HepG2 (cell line): Measurements from ENCODE around the gene ZNF454. TPM values are rescaled to one million over a fixed set of nuclear protein-coding genes. Genes with fewer than 3 reads are reported as not detected.

Source experiments
- ATAC-seq: fragments of 200-7000 bp; cut with Tn5 transposase; 3 replicates; pipeline ENCODE4 v1.9.1; 2020; ENCODE audit warnings: mild to moderate bottlenecking, moderate library complexity
- BruUV-seq: library from RNA; stranded (reverse); fragments of 400-500 nt; replicated peaks from 2 replicates; lab custom pipeline; 2021; lab: Mats Ljungman, UMichigan
- CTCF ChIA-PET: fragments of 300-600 bp; formaldehyde crosslinking; extraction: SDS; loops from one replicate; lab custom pipeline; 2021; ENCODE audit warnings: low total read pairs, inconsistent platforms, low intra/inter-chr PET ratio; lab: Yijun Ruan, JAX
- POLR2A ChIA-PET: fragments of 350-600 bp; sonication (Branson Sonifier 250); formaldehyde crosslinking; loops from one replicate; lab custom pipeline; 2020; ENCODE audit warnings: antibody characterized with exemption, inconsistent platforms; lab: Yijun Ruan, JAX
- DNase-seq: peaks from one replicate; pipeline ENCODE4 v3.0.0-alpha.2; 2015; ENCODE audit warnings: low spot score
- FAIRE-seq: peaks from 3 replicates; lab custom pipeline; 2011; peaks lifted over from hg19 to GRCh38; lab: Jason Lieb, UNC
- H2AFZ ChIP-seq: one replicate; pipeline ENCODE4 v1.6.1; 2011; ENCODE audit warnings: low read length, inconsistent platforms
- H3K27ac ChIP-seq: fragments of 300-600 bp; 3 replicates; pipeline ENCODE4 v1.8.0; 2011; ENCODE audit warnings: mixed run types, mild to moderate bottlenecking, mixed read lengths, low read length, inconsistent platforms; ENCODE audit not compliant: insufficient read depth; ENCODE audit errors: extremely low read length
- H3K27me3 ChIP-seq, 2 experiments: fragments of 200-600 bp in 1 of 2; 2 replicates in 1 of 2; 3 replicates in 1 of 2; pipeline versions ENCODE4 v1.6.0 to v1.8.0; 2011; ENCODE audit warnings: low read length in 2 of 2, mild to moderate bottlenecking in 2 of 2, moderate library complexity in 2 of 2, inconsistent platforms in 1 of 2; ENCODE audit not compliant: insufficient read depth in 2 of 2, control insufficient read depth in 1 of 2
- H3K36me3 ChIP-seq, 2 experiments: fragments of 200-600 bp in 1 of 2; replicated peaks in 1 of 2; 2 replicates in 1 of 2; 3 replicates in 1 of 2; pipeline versions ENCODE4 v1.5.1 to v1.8.0; 2011; ENCODE audit warnings: low read length in 2 of 2, inconsistent platforms in 1 of 2; ENCODE audit not compliant: insufficient read depth in 2 of 2, control insufficient read depth in 1 of 2
- H3K4me1 ChIP-seq: 2 replicates; pipeline ENCODE4 v1.5.1; 2012; ENCODE audit warnings: low read length, inconsistent platforms; ENCODE audit not compliant: insufficient read depth
- H3K4me2 ChIP-seq: 2 replicates; pipeline ENCODE4 v1.6.0; 2011; ENCODE audit warnings: low read depth, low read length, inconsistent platforms
- H3K4me3 ChIP-seq, 3 experiments: fragments of 200-600 bp in 1 of 3; sonication (generic), shearing (Covaris generic) in 1 of 3; replicated peaks in 1 of 3; 2 replicates each; pipeline ENCODE4 v1.5.1; 2011 to 2016; ENCODE audit warnings: low read length in 3 of 3, inconsistent platforms in 2 of 3, low read depth in 2 of 3, mild to moderate bottlenecking in 2 of 3, control low read depth in 1 of 3, mixed read lengths in 1 of 3; ENCODE audit not compliant: insufficient read depth in 1 of 3
- H3K79me2 ChIP-seq: one replicate; pipeline ENCODE4 v1.6.1; 2011; ENCODE audit warnings: low read length, inconsistent platforms; ENCODE audit not compliant: insufficient read depth
- H3K9ac ChIP-seq: 2 replicates; pipeline ENCODE4 v1.6.0; 2011; ENCODE audit warnings: mild to moderate bottlenecking, low read depth, low read length, inconsistent platforms; ENCODE audit not compliant: insufficient read depth
- H3K9me3 ChIP-seq: 2 replicates; pipeline ENCODE4 v1.5.1; 2012; ENCODE audit warnings: mild to moderate bottlenecking, low read length
- H4K20me1 ChIP-seq: 2 replicates; pipeline ENCODE4 v1.6.0; 2011; ENCODE audit warnings: inconsistent platforms, mild to moderate bottlenecking, low read length, moderate library complexity; ENCODE audit not compliant: insufficient read depth
- AGO1 ChIP-seq: fragments of 200-400 bp; formaldehyde crosslinking; IDR thresholded peaks from 2 replicates; pipeline ENCODE4 v1.6.1; 2017; ENCODE audit warnings: mild to moderate bottlenecking, low read depth, low read length, moderate library complexity; ENCODE audit not compliant: poor library complexity, severe bottlenecking
- CHD2 ChIP-seq: IDR thresholded peaks from 2 replicates; pipeline ENCODE4 v1.6.1; 2011; ENCODE audit warnings: low read depth, low read length, improper control_type of control experiment
- EEA1 ChIP-seq: sonication (generic); formaldehyde crosslinking; IDR thresholded peaks from 2 replicates; pipeline ENCODE4 v1.5.1; 2020; ENCODE audit warnings: mild to moderate bottlenecking, missing genetic modification reagents, borderline replicate concordance
- FOXK1 ChIP-seq: sonication (generic); formaldehyde crosslinking; IDR thresholded peaks from 2 replicates; pipeline ENCODE4 v1.4.0; 2020; ENCODE audit warnings: low read depth, missing genetic modification reagents, borderline replicate concordance
- KAT2B ChIP-seq: fragments of 150-350 bp; IDR thresholded peaks from 2 replicates; pipeline ENCODE4 v1.6.1; 2014; ENCODE audit warnings: low read depth, low read length, borderline replicate concordance
- KAT8 ChIP-seq: IDR thresholded peaks from 2 replicates; pipeline ENCODE4 v1.6.1; 2016; ENCODE audit warnings: missing genetic modification reagents, missing compliant biosample characterization
- KDM4B ChIP-seq: sonication (generic); formaldehyde crosslinking; IDR thresholded peaks from 2 replicates; pipeline ENCODE4 v1.4.0; 2020; ENCODE audit warnings: missing genetic modification reagents
- MBD4 ChIP-seq: IDR thresholded peaks from 2 replicates; pipeline ENCODE4 v1.6.1; 2012; ENCODE audit warnings: low read length, inconsistent platforms, borderline replicate concordance
- RFX5 ChIP-seq: IDR thresholded peaks from 2 replicates; pipeline ENCODE4 v1.6.1; 2011; ENCODE audit warnings: low read depth, low read length, improper control_type of control experiment
- TARDBP ChIP-seq: sonication (generic); formaldehyde crosslinking; IDR thresholded peaks from 2 replicates; pipeline ENCODE4 v1.8.0; 2022; ENCODE audit warnings: mild to moderate bottlenecking, missing genetic modification reagents
- ZNF383 ChIP-seq: sonication (generic); formaldehyde crosslinking; IDR thresholded peaks from 2 replicates; pipeline ENCODE4 v1.4.0; 2020; ENCODE audit warnings: missing genetic modification reagents, mild to moderate bottlenecking, borderline replicate concordance
- ZNF644 ChIP-seq: IDR thresholded peaks from 2 replicates; pipeline ENCODE4 v1.6.1; 2016; ENCODE audit warnings: low read depth
- ZNF678 ChIP-seq: sonication (generic); formaldehyde crosslinking; IDR thresholded peaks from 2 replicates; pipeline ENCODE4 v1.4.0; 2020; ENCODE audit warnings: mild to moderate bottlenecking, missing genetic modification reagents
- ZNF768 ChIP-seq: sonication (generic); formaldehyde crosslinking; IDR thresholded peaks from 2 replicates; pipeline ENCODE4 v1.4.0; 2020; ENCODE audit warnings: missing genetic modification reagents
- ZNF775 ChIP-seq: sonication (generic); formaldehyde crosslinking; IDR thresholded peaks from 2 replicates; pipeline ENCODE4 v1.4.0; 2020; ENCODE audit warnings: missing genetic modification reagents, mild to moderate bottlenecking, moderate library complexity, borderline replicate concordance
- WGBS: methylation state at CpG from one replicate; pipeline ENCODE4 v1.1.6; 2017; ENCODE audit warnings: low lambda C conversion rate; 5-methylcytosine and 5-hydroxymethylcytosine counted together
- in situ Hi-C: cut with HindIII; loops from 2 replicates; pipeline ENCODE4 v1.10.0; 2017; ENCODE audit warnings: low pct_unique_long_range_greater_than_20kb; ENCODE audit not compliant: extremely low pct_ligation_motif_present
- intact Hi-C: fragments of 100-400 bp; cut with micrococcal nuclease; formaldehyde crosslinking; loops from one replicate; pipeline ENCODE4 v1.10.0; 2022; ENCODE audit not compliant: unreplicated experiment
- polyA plus RNA-seq, 8 experiments: library from polyadenylated mRNA; depleted of rRNA in 3 of 8; stranded (reverse) in 7 of 8; unstranded in 1 of 8; fragments of >200 nt; fragmentation: Illumina TruSeq in 4 of 8; extraction: Trizol in 4 of 8; gene quantifications; 2 replicates each; pipeline versions ENCODE4 v1.2.1 to v1.2.3, GENCODE V29; 2011 to 2016; ENCODE audit warnings: low read depth in 4 of 8, missing spikeins in 1 of 8, mixed read lengths in 1 of 8; ENCODE audit not compliant: insufficient read depth in 1 of 8
- total RNA-seq, 5 experiments: library from RNA; depleted of rRNA; stranded (reverse); fragments of >200 nt; fragmentation: Illumina TruSeq; extraction: Trizol; gene quantifications; 2 replicates each; pipeline ENCODE4 v1.2.3, GENCODE V29; 2016; ENCODE audit warnings: low read depth in 1 of 5
- TF ChIP-seq, protein P1 (sequence below): sonication (generic); formaldehyde crosslinking; IDR thresholded peaks from 2 replicates; pipeline ENCODE4 v1.5.0; 2020; ENCODE audit warnings: missing genetic modification reagents, mild to moderate bottlenecking, borderline replicate concordance
- TF ChIP-seq, protein P2 (sequence below): sonication (generic); formaldehyde crosslinking; IDR thresholded peaks from 2 replicates; pipeline ENCODE4 v1.4.0; 2020; ENCODE audit warnings: missing genetic modification reagents, borderline replicate concordance
- TF ChIP-seq, protein P3 (sequence below): sonication (generic); formaldehyde crosslinking; IDR thresholded peaks from 2 replicates; pipeline ENCODE4 v1.8.0; 2022; ENCODE audit warnings: missing genetic modification reagents, mild to moderate bottlenecking, inconsistent platforms, borderline replicate concordance
- TF ChIP-seq, protein P4 (sequence below): sonication (generic); formaldehyde crosslinking; IDR thresholded peaks from 2 replicates; pipeline ENCODE4 v1.4.0; 2020; ENCODE audit warnings: missing genetic modification reagents, low read depth, mild to moderate bottlenecking, borderline replicate concordance

Gene ZNF454
- total and polyA plus RNA-seq, 2 of the 13 experiments (the other 11 are each of a cell fraction or from before 2014, with no cell fraction given): 0.16 TPM; not detected in 1

DNA sequence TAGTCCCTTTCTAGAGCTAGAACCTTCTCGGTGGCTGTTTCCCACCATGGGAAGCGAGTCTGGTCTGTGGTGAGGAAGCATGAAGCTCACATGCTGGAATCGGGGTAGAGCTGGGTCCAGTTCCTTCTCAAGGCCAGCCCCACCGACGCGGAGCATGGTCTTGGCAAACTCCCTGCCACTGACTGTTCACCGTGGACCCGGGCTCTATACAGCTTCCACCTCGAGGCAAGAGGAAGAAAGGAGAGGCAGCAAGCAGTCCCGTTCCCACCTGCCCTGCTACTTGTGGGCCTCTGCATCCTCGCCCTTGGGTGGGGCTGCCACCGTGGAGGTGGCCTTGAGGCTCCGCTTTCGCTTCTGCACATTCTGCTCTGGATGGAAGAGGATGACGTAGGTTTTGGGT, 40.4 kb downstream of the ZNF454 start (continued):
- TF ChIP-seq, protein P1, sequence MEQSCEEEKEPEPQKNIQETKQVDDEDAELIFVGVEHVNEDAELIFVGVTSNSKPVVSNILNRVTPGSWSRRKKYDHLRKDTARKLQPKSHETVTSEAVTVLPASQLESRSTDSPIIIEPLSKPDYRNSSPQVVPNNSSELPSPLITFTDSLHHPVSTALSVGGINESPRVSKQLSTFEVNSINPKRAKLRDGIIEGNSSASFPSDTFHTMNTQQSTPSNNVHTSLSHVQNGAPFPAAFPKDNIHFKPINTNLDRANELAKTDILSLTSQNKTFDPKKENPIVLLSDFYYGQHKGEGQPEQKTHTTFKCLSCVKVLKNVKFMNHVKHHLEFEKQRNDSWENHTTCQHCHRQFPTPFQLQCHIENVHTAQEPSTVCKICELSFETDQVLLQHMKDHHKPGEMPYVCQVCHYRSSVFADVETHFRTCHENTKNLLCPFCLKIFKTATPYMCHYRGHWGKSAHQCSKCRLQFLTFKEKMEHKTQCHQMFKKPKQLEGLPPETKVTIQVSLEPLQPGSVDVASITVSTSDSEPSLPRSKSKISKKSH (CRISPR knock-in tag): no peak
- TF ChIP-seq ZNF775 (CRISPR knock-in tag): no peak
- no peak for TF ChIP-seq ZNF678 (CRISPR knock-in tag)
- TF ChIP-seq ZNF644 (CRISPR knock-in tag): no peak
- no peak for TF ChIP-seq MBD4
- no peak for TF ChIP-seq TARDBP (CRISPR knock-in tag)

DNA sequence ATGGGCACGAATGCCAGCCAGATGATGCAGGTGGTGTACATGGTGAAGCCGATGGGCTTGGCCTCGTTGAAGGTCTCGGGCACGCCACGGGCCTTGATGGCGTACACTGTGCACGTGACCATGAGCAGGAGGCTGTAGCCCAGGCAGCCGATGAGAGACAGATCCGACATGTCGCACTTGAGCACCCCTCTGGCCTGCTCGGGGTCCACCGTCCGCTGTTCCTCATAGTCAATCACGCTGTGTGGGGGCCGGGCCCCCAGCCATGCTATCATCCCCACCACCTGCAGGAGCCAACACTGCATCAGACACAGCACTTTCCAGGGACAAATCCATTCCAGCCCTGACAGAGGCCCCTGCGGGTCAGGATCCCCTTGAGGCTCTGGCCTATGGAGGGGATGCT, 41.9 kb downstream of the ZNF454 start:
- no peak for FAIRE-seq
- no peaks in the 10 kb centered on the region for H4K20me1 ChIP-seq
- in situ Hi-C loops (no loop called here), intact Hi-C loops (no loop called here)
- H3K4me1 ChIP-seq: no peaks in the 10 kb centered on the region
- ChIA-PET CTCF (no interaction called here), POLR2A (no interaction called here)
- no peak overlapping the region for H2AFZ ChIP-seq
- H3K36me3 ChIP-seq: no peaks in the 10 kb centered on the region
- H3K9me3 ChIP-seq: peaks cover 68% of the 10 kb centered on the region
- ATAC-seq: no peak
- no peak overlapping the region for H3K27ac ChIP-seq
- no TSS peak for BruUV-seq
- H3K9ac ChIP-seq: no peak overlapping the region
- no peak overlapping the region for H3K4me2 ChIP-seq
- H3K4me3 ChIP-seq: no peak overlapping the region
- DNase-seq: no peak
- WGBS: 4% methylated on average over 5 of the region's 17 CpGs
- H3K79me2 ChIP-seq: no peaks in the 10 kb centered on the region
- no peaks in the 10 kb centered on the region for H3K27me3 ChIP-seq
- no peak for TF ChIP-seq KAT2B
- TF ChIP-seq ZNF768 (CRISPR knock-in tag): no peak
- TF ChIP-seq ZNF383 (CRISPR knock-in tag): no peak
- TF ChIP-seq, protein P2, sequence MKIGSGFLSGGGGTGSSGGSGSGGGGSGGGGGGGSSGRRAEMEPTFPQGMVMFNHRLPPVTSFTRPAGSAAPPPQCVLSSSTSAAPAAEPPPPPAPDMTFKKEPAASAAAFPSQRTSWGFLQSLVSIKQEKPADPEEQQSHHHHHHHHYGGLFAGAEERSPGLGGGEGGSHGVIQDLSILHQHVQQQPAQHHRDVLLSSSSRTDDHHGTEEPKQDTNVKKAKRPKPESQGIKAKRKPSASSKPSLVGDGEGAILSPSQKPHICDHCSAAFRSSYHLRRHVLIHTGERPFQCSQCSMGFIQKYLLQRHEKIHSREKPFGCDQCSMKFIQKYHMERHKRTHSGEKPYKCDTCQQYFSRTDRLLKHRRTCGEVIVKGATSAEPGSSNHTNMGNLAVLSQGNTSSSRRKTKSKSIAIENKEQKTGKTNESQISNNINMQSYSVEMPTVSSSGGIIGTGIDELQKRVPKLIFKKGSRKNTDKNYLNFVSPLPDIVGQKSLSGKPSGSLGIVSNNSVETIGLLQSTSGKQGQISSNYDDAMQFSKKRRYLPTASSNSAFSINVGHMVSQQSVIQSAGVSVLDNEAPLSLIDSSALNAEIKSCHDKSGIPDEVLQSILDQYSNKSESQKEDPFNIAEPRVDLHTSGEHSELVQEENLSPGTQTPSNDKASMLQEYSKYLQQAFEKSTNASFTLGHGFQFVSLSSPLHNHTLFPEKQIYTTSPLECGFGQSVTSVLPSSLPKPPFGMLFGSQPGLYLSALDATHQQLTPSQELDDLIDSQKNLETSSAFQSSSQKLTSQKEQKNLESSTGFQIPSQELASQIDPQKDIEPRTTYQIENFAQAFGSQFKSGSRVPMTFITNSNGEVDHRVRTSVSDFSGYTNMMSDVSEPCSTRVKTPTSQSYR (CRISPR knock-in tag): no peak
- no peak for TF ChIP-seq AGO1
- TF ChIP-seq KAT8: no peak
- TF ChIP-seq, protein P3, sequence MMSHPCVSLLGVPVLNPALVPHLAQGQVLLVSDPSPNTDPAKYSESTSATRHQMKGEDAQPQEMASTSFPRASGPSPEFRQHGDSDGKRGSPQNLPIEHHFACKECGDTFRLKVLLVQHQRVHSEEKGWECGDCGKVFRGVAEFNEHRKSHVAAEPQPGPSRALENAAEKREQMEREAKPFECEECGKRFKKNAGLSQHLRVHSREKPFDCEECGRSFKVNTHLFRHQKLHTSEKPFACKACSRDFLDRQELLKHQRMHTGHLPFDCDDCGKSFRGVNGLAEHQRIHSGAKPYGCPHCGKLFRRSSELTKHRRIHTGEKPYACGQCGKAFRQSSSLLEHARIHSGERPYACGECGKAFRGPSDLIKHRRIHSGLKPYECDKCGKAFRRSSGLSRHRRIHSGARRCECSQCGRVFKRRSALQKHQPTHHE (CRISPR knock-in tag): no peak
- TF ChIP-seq, protein P4, sequence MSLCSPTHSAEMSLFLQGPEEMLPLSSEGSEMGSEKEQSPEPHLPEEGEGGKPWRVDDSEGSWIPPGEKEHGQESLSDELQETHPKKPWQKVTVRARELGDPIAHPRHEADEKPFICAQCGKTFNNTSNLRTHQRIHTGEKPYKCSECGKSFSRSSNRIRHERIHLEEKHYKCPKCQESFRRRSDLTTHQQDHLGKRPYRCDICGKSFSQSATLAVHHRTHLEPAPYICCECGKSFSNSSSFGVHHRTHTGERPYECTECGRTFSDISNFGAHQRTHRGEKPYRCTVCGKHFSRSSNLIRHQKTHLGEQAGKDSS (CRISPR knock-in tag): no peak
- TF ChIP-seq RFX5: no peak
- TF ChIP-seq EEA1: no peak
- no peak for TF ChIP-seq FOXK1 (CRISPR knock-in tag)
- no peak for TF ChIP-seq KDM4B (CRISPR knock-in tag)
- no peak for TF ChIP-seq CHD2
